GM18526 (cell line): ENCODE data around the gene CYP39A1.

Experiments
- POLR2A ChIP-seq: IDR thresholded peaks from 3 replicates; pipeline ENCODE4 v1.6.1; 2011; ENCODE audit not compliant: insufficient read length; ENCODE audit errors: extremely low read depth

The CYP39A1 gene

GRCh38 chr6:46510651-46511050, 142.0 kb downstream of the CYP39A1 start:
- TF ChIP-seq POLR2A = no peak

GRCh38 chr6:46509981-46510510, 142.6 kb downstream of the CYP39A1 start:
- TF ChIP-seq POLR2A = no peak

- no peak for TF ChIP-seq POLR2A
Observed at GRCh38 chr6:46509063-46509462, 143.6 kb downstream of the CYP39A1 start.

GRCh38 chr6:46507426-46507825, 145.2 kb downstream of the CYP39A1 start:
- TF ChIP-seq POLR2A = no peak

- TF ChIP-seq POLR2A = no peak
Observed at GRCh38 chr6:46505693-46506512, 146.7 kb downstream of the CYP39A1 start.

- no peak for TF ChIP-seq POLR2A
Observed at GRCh38 chr6:46504242-46504641, 148.4 kb downstream of the CYP39A1 start.

GRCh38 chr6:46502486-46503119, 150.0 kb downstream of the CYP39A1 start:
- no peak for TF ChIP-seq POLR2A

- no peak for TF ChIP-seq POLR2A
Observed at GRCh38 chr6:46501136-46502089, 151.2 kb downstream of the CYP39A1 start.

- no peak for TF ChIP-seq POLR2A
Observed at GRCh38 chr6:46500382-46500781, 152.2 kb downstream of the CYP39A1 start.
